HG02840 (cell line): ENCODE measurements around the gene CACNA1E.

Experiments used
- ATAC-seq: cut with Tn5 transposase; IDR thresholded peaks from one replicate; pipeline ENCODE4 v1.9.1; 2021; ENCODE audit warnings: mild to moderate bottlenecking, moderate library complexity, moderate number of reproducible peaks; ENCODE audit not compliant: unreplicated experiment, low FRiP score

Gene CACNA1E

DNA sequence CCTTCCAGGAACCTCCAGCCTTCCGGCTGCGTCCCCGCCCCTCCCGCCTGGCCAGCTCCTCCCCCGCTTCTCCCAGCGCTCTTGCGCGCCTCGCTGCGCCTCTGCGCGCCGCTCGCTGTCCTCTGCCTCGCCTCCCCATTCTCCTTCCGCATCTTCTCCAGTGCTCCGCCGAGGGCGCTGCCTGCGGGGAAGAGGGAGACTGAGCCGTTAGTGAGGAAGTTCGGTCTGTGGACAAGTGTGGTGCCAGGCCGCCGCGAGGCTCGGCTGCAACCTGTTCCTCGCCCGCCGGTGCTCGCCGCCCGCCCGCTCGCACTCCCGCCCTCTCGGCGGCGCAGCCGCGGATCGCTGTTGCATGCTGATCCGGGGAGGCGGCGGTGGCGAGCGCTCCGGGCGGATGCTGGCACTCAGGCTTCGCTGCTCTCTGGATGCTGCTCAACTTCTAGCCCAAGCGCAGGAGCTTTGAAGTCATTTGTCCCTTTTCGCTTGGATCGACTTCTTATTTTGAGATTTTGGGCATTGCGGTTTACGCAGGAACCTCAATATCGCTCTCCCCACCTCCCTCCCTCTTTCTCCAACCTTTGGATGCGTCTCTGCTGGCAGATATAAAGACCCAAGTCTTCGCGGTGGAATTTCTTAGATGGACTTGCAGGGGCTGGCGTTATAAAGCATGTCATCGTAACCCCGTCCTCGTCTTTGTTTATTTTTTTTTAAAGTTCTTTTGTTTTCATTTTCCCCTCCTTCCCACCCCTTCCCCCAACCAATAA is 614 bp upstream of the CACNA1E start:
- no peak for ATAC-seq

DNA sequence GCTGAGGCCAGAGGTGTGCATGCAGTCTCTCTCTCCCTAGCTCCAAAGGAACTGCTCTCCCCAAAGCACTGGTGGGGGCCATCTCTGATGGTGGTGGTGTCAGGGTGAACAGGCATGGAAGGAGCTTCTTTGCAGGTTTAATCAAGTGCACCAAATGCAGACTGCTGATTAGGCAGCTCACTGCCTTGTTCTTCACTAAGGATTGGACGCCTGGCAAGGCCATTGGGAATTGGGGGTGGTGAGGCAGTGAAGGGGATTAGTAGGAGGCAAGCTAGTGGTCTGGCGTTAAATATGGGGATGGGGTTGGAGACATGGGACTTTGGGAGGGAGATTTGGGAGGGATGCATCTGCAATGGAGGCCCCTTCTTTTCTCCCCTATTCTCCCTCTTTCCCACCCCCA is 1.5 kb downstream of the CACNA1E start:
- no peak for ATAC-seq

DNA sequence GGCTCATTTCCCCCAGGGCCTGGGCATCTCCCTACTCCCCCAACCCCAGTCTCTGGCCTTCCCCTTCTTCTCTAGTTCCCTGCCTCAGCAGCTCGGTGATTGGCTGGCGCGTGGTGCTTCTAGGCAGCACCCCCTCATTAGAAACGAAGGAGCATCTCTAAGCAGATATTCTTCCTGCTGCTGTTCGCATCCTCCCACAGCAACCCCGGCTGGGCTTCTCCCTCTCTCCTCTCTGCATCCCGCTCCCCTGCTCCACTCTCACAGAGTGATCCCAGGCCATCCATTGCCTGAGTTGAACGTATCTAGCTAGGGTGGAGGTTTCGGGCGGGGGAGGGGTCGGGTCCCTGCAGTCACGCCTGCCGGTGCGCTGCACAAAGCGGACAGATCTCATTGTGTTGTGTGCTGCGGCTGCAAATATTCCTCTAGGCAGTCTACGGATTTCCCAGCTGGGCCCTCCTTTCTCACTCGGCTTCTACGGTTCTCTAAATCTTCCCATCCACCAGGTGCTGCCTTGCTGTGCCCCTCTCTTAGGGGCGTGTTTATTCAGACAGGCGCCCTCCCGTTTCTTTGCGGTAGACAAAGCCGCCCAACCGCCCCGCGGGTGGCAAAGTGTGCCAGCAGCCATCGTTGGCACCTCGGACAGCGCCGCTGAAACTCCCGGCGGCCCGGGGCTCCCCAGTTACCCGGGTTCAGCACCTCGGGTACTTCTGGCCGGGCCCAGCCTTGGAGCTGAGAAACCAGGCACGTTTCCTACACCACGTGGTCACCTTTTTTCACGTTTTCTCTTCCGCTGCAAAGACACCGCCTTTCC is 2.2 kb downstream of the CACNA1E start:
- no peak for ATAC-seq

DNA sequence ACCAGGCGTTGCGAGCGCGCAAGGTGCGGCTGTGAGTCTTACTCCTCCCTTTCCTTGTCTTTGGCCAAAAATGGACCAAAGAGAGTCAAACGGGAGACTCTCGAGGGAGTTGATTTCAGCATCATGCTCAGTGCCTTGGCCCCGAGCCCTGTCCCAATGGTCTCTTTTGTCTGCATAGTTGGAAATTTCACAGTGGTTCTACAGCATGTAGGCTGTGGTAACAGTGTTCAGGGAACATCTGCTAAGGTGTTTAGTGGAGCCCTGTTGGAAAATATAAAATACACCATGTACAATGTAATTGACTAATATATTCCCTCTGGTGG is 2.7 kb downstream of the CACNA1E start:
- ATAC-seq, result no peak

DNA sequence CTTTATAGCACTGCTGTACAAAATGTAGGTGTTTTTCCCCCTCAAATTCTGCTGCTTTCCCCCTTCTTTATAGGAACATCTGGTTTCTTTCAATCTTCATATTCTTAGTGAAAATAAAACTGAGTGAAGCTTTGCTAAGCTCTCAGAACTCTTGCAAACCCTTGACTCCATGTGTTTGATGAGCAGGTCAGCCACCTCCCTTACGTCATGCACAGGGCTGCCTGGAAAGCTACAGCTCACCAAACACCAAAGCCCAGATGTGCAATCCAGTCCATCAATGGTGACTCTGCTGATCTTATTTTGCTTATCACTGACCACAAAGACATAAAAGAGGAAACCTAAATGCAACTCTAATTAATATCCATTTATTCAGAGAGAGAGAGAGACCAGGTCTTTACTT is 5.5 kb downstream of the CACNA1E start:
- ATAC-seq, result no peak

DNA sequence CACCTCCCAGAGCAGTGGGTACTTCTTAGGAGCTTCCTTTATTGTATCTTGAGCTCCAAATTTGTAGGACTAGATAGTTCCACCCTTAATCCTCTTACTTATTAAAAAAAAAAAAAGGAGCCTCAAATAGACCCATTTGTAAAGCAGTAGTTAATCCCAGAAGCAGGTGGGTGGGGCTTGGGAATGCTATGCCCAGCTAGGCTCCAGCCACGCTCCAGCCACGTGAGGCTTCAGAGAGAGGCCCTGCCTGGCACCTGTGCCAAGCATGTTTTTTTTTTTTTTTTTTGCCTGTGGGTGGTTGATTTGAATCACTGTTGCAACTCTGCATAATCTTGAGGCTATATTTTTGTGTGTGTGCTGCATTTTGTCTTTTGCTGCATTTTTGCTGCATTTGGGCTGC is 7.0 kb downstream of the CACNA1E start:
- no peak for ATAC-seq

DNA sequence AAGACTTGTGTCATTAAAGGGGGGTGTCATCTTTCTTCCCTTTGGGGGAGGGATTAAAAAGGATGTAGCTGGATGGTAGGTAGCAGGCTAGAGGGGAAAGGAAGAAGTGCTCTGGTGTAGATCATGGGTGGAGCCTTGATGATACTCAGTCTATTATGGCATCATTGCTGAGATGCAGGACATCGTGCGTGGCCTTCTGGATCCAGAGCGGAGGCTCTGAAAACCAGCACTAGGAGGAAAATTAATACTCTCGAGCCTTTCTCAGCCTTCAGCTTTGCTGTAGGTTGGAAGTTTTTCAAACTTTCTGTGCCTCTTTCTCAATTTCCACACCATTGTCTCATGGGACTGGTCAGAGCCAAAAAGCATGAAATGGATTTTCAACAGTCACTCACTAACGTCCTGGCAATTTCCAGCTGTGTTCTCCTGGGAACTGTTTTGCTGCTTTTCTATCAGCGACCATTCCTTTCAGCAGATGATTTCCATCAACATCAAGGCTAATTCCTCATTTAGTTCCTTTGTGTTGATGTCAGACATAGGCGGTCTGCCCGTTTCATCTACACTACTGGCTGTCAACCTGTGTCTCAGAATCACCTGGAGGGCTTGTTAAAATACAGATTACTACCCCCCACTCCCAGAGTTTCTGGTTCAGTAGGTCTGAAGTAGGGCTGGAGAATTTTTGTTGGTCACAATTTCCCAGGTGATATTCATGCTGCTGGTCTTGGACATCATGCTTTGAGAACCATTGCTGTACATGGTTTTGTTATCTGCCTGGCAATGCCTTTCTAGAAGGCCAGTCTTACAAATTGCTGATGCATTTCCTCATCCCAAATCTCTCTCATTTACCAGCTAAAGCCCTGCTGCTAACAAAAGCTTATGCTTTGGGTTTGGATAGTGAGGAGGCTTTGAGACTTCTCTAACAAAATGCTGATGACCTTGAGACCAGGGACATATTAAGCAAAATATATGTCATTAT is 7.7 kb downstream of the CACNA1E start:
- ATAC-seq, result no peak

DNA sequence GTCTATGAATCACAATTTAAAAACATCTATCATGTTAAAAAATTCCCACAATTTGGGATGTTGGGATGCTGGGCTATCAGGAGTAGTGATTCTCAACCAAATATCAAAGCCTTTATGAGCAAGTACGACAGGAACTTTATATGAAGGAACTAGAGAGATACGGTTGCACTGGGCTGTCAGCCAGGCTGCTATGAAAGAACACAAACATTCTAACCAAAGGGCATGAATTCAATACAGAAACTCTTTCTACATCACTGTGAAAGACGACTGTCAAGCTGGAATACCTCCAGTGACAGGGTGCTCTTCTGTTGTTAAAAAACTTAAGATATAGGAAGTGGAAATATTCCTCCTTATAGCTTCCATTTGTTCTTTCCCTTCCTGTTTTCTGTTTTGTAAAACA is 9.8 kb downstream of the CACNA1E start:
- no peak for ATAC-seq

DNA sequence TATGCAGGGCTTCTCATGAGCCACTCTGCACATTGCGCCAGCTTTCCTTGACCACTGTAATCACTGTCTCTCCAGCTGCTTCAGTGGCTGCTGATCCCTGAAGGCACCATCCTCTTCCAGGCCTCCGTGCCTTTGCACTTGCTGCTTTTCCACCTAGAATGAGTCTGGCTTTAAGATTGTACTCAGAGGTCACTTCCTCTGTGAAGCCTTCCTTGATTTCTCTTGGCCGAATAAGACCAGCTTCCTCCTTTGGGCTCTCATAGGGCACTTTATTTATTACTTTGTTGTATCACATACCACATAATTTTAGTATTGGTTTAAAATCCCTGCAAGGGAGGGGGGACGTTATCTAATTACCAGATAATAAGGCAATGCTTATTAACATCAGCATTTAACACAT is 10.6 kb downstream of the CACNA1E start:
- ATAC-seq, result no peak

DNA sequence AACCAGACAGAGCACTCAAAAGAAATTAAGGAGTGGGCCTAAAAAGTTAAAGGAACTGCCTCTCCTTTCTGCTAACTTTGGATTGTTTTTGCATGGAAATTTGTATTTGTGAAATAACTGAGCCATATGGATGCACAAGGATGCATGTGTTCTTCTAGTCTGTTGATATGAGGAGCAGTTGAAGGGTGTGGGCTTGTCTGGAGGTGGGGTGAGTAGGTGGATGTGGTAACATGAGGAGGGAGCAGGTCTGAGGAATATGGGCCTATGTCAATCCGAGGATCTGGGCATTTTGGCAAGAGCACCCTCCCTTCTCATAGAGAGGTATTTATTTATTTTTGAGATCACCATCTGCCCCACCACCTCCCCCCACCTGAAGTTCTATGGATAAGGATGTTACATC is 13.4 kb downstream of the CACNA1E start:
- no peak for ATAC-seq

DNA sequence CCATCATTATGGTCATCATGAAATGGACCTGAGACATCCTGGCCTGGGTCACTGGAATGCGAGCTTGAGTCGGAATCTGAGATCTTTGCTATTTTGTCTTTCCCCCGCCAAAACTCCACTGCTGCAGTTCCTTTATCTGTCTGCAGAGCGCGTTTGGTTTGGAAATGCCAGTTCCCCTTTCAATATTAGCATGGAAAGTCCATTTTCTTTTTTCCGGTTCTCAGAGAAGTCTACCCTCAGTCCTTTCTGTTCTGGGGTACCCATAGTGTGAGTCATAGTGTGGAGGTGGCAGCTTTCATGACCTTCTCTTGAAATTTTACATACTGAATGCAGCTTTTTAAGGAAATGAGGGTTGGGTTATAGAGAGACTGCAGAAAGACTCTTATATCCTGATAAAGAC is 14.6 kb downstream of the CACNA1E start:
- no peak for ATAC-seq

DNA sequence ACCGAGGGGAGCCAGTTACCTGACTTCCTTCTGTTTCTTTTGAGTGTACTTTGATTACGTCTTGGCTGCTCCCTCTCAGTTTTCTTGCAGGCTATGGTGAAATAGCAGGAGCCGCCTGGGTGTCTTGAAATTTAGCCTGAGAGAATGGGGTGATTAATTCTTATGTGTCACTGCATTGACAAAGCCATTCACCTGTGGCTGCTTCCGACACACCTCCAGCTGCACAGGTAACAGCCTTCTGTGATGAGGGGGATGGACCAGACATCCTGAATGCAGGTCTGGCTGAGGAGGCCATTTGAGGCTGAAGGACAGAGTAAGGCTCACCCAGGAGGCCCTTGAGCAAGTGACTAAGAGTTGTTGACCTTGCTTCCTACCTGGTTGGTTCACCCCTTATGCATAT is 16.5 kb downstream of the CACNA1E start:
- no peak for ATAC-seq

DNA sequence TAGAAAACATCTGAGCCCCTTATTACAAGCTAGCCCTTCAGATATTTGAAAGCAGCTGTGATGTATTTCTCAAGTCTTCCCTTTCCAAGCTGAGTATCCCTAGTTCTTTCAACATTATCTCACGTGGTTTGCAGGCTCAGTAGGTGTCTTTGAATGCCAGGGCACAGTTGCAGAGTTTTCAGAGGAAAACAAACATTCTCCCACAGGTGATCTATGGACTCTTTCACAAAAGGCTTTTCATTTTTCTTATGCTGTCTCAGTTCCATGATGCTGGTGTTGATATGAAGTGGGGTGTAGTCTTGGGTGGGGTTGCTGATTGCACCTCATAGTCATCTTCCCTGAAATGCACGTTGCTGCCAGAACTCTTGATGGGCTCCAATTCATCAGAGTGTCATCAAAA is 17.3 kb downstream of the CACNA1E start:
- no peak for ATAC-seq

DNA sequence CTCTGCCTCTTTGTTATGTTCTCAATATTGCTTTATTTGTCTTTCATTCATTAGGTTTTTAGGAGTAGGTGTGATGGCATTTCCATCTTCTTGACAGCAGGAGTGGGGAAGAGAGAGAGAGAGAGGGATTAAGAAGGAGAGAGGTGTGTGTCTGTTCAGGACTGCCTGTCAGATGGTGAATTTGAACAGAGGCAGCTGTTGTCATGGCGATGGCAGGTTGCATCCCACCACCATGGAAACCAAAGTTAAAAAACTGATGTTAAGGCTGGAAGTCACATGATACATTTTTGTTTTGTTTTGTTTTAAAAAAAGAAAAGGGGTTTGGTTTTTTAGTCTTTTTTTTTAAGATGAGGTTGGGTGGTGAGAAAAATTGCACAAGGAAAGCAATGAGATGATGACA is 18.3 kb downstream of the CACNA1E start:
- ATAC-seq, result no peak

DNA sequence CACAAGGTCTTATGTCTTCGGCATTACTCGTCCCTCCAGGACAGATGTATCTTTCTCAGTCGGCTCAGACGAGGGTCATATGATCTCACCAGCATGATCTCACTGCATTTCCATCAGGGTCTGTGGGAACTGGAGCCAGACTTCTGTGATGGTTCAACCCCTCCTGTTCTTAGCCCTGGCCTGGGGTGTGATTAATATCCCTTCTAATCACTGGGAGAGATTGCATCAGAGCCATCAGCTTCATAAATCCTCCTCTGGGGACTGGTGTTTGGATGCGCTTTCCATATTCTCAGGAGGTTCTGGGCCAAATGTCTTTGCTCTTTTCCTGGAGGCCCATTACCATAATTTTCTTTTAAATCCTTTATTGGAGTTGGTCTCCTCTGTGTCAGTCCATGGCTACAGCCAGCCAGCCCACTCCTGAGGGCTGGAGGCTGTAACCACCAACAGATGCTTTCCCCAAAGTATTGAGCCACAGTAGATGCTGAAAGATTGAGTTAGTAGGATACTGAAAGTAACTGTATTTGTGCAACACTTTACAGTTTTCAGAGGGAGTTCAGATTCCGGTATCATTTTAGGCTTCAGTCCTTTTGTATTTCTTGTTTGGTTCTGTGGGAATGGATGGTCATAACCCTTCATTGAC is 20.0 kb downstream of the CACNA1E start:
- no peak for ATAC-seq

DNA sequence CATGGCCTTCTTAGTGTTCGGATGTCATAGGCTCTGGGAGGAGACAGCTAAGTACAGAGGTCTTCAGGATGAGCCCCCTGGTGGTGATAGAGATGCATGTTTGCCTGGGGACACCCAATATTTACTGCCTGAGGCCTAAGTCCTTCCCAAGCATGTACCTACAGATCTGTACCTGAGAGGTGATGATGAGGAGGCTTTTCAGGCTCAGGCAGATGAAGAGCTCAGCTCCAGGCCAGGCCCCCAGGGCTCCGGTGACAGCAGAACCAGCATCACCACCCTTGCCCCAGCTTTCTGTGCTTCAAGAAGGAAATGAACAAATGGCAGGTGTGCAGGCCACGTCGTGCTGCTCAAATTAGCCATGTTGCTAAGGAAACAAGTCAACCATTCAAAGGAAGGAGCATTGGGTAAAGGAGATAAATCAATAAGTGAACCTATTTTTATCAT is 21.1 kb downstream of the CACNA1E start:
- peak; percentile 49 for ATAC-seq

DNA sequence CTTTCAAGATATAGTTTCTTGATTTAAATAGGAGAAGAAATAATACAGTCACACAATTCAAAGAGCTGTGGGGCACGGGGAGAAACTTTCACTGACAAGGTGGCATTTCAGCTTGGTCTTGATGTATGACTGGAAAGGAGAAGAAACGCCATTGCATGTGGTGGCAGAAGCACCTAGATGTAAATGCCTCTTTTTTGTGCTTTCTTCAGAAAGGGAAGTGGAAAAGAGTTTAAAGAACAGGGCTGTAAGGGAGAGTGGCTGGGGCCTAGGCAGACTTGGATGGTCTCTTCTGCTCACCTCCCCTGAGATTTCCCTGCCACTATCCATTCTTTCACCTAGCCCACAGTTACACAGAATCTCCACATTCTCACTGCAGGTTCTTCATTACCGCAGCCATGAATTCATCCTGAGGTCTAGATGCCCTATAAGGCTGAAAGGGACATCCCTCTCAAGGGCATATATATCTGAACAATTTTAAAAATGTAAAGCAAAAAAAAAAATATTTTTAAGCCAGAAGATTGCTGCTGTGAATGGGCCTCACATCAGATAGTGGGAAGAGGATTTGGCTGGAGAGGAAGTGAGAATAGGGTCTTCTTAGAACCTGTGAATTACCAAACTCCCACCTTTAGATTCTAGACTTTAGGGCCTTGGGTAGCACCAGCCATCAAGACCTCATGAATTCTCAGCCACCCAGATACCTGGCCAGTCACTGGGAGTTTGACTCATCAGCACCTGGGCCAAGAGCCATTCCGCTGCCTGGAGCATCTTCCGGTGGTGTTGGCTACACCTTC is 23.4 kb downstream of the CACNA1E start:
- ATAC-seq, result no peak

DNA sequence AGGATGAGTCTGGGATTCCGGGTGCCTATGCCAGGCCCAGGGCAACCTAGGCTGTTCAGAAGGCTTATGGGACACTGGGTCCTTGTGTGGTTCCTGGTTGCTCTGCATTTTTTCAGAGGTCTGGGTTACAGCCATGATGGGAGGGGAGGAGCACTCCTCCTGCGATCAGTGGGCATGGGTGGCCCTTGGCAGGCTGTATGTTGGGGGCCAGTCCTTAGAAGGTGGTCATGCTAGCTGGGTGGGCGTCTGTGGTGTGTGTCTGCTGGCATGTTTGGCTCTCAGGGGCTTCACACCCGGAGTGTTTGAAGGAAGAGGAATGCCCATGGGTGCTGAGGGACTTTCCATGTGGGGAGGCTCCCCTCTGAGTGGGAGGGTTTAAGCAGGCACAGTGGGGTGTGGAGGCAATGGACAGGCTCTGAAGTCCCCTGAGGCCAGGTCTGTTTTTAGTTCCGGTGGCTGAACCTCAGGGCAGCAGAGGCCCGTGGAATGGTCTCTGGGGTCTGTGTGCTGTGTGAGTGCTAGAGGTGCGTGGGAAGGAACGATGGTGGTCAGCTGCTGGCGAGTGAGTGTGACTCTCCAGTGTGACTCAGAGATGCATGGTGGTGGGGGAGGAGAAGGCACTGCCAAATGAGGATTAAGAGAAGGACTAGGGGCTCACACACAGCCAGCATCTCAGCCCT is 25.3 kb downstream of the CACNA1E start:
- no peak for ATAC-seq

DNA sequence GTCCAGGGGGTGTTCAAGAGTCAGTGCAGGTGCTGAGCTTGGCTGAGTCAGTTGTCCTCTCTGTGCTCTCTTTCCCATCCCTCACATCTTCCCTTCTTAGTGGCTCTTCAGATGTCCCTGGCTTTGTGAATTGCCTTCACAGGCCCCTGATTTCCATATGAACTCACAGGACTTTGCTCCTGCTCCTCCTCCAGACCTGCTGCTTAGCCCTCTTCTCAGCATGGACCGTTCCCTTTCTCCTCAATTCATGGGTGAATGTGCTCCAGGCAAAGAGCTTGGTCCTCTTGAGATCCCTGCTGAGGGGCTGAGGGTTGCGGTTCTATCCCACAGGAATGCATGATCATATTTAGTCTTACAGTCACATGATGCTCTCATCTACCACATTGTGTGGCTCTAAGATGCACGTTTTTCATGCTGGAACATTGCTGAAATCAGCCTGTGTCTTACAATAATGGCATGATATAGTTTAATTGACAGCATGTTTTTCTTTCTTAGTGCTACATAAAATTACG is 30.5 kb downstream of the CACNA1E start:
- ATAC-seq, result no peak
